Colonic mucosa (tissue), 4 donors: Measurements from ENCODE around the gene FARP2. TPM values are rescaled to one million over a fixed set of nuclear protein-coding genes. Genes with fewer than 3 reads are reported as not detected.
A peak's percentile ranks its signal among the peaks of the same experiment; 100 is the strongest.

ENCODE experiments used
- DNase-seq: peaks from one replicate; pipeline ENCODE4 v3.0.0-alpha.2; 2020
- H3K27ac ChIP-seq: fragments of 200-600 bp; one replicate; pipeline ENCODE4 v1.8.0; 2021
- H3K27me3 ChIP-seq: fragments of 200-600 bp; one replicate; pipeline ENCODE4 v1.8.0; 2021
- H3K36me3 ChIP-seq: fragments of 200-600 bp; one replicate; pipeline ENCODE4 v1.8.0; 2021
- H3K4me1 ChIP-seq: fragments of 200-600 bp; one replicate; pipeline ENCODE4 v1.8.0; 2021; ENCODE audit warnings: mild to moderate bottlenecking
- H3K4me3 ChIP-seq: fragments of 200-600 bp; one replicate; pipeline ENCODE4 v1.8.0; 2021
- H3K9ac ChIP-seq, 2 donors: one replicate each; pipeline ENCODE4 v1.7.0; 2013; ENCODE audit warnings: control low read depth in 2 of 2, low read depth in 2 of 2, low read length in 2 of 2
- H3K9me3 ChIP-seq: fragments of 200-600 bp; one replicate; pipeline ENCODE4 v1.8.0; 2021
- intact Hi-C: fragments of 100-400 bp; cut with DNase I; formaldehyde crosslinking; loops from one replicate; pipeline ENCODE4 v1.14.1; 2022
- total RNA-seq, 2 donors: library from RNA; stranded (reverse); fragmentation: NEBNext Ultra II Directional in 1 of 2; extraction: Animal tissue kit (Norgen Biotek cat#: 25700) in 1 of 2; gene quantifications; one replicate each; pipeline ENCODE4 v1.2.1, GENCODE V29; 2021
- TF ChIP-seq, protein P1 (sequence below): fragments of 200-600 bp; IDR thresholded peaks from one replicate; pipeline ENCODE4 v1.8.0; 2022; ENCODE audit warnings: antibody characterized with exemption, mild to moderate bottlenecking
- donor health status: healthy.
- donor health status: DM: no; HTN: no; CAD: no.
- donor health status: DM: no; HTN: no; CAD: no.

The FARP2 gene
- 100 to 1,000 TPM; 107 to 122 TPM for total RNA-seq

GRCh38 chr2:241355983-241356870 lies at the start of gene FARP2:
FARP2 (plus strand) TSS chr2:241356285; CDS start chr2:241373108, 16,823 bp downstream.
- Histone ChIP-seq H3K9ac (peak within 1 kb of the TSS; percentile 80 to 97), H3K4me1 (peaks cover 3% of the 10 kb centered on the region), H3K4me3 (peak within 1 kb of the TSS; percentile 92), H3K27ac (peak within 1 kb of the TSS; percentile 90), H3K9me3 (no peaks in the 10 kb centered on the region), H3K36me3 (no peaks in the 10 kb centered on the region), H3K27me3 (no peaks in the 10 kb centered on the region)
- TF ChIP-seq, protein P1, sequence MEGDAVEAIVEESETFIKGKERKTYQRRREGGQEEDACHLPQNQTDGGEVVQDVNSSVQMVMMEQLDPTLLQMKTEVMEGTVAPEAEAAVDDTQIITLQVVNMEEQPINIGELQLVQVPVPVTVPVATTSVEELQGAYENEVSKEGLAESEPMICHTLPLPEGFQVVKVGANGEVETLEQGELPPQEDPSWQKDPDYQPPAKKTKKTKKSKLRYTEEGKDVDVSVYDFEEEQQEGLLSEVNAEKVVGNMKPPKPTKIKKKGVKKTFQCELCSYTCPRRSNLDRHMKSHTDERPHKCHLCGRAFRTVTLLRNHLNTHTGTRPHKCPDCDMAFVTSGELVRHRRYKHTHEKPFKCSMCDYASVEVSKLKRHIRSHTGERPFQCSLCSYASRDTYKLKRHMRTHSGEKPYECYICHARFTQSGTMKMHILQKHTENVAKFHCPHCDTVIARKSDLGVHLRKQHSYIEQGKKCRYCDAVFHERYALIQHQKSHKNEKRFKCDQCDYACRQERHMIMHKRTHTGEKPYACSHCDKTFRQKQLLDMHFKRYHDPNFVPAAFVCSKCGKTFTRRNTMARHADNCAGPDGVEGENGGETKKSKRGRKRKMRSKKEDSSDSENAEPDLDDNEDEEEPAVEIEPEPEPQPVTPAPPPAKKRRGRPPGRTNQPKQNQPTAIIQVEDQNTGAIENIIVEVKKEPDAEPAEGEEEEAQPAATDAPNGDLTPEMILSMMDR = no peak
- intact Hi-C loops = no loop called here
- DNase-seq = peak; percentile 100

- TF ChIP-seq, protein P1 = no peak
- H3K36me3 ChIP-seq = no peaks in the 10 kb centered on the region
- H3K9me3 ChIP-seq = no peaks in the 10 kb centered on the region
- no peak for DNase-seq
- H3K27me3 ChIP-seq = no peaks in the 10 kb centered on the region
- intact Hi-C loops = no loop called here
- H3K9ac ChIP-seq = no peak overlapping the region
- H3K27ac ChIP-seq = no peak overlapping the region
- H3K4me1 ChIP-seq = no peaks in the 10 kb centered on the region
- no peak overlapping the region for H3K4me3 ChIP-seq
Observed at GRCh38 chr2:241307055-241307454, 49.0 kb upstream of the FARP2 start.

DNA sequence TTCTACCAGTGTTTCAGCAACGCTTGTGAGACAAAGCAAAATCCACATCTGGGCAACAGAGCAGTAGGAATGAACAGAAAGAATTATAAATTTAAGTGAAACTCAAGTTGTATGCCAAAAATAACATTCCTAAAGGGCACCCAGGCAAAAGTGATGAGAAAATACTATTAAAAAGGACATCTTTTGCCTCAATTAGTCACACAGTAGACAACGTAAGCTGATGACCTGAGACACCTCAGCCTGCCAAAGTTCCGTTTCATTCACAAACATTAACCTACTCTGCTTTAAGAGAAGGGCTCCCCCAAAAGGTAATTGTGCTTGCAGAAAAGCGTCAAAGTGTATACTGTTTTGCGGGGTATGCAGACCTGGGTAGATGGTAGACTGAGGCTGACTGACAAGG lies 47.8 kb upstream of the FARP2 start:
- no peak overlapping the region for H3K27ac ChIP-seq
- no peaks in the 10 kb centered on the region for H3K36me3 ChIP-seq
- no peaks in the 10 kb centered on the region for H3K4me1 ChIP-seq
- DNase-seq = no peak
- no peaks in the 10 kb centered on the region for H3K27me3 ChIP-seq
- no peaks in the 10 kb centered on the region for H3K9me3 ChIP-seq
- no peak overlapping the region for H3K9ac ChIP-seq
- intact Hi-C loops = no loop called here
- TF ChIP-seq, protein P1 = no peak
- no peak overlapping the region for H3K4me3 ChIP-seq

GRCh38 chr2:241308832-241309500 lies 47.1 kb upstream of the FARP2 start:
- Histone ChIP-seq H3K27ac (no peak overlapping the region), H3K36me3 (no peaks in the 10 kb centered on the region), H3K27me3 (no peaks in the 10 kb centered on the region), H3K9me3 (no peaks in the 10 kb centered on the region), H3K4me3 (no peak overlapping the region), H3K4me1 (no peaks in the 10 kb centered on the region), H3K9ac (no peak overlapping the region)
- DNase-seq = no peak
- intact Hi-C loops = no loop called here
- TF ChIP-seq, protein P1 = no peak

DNA sequence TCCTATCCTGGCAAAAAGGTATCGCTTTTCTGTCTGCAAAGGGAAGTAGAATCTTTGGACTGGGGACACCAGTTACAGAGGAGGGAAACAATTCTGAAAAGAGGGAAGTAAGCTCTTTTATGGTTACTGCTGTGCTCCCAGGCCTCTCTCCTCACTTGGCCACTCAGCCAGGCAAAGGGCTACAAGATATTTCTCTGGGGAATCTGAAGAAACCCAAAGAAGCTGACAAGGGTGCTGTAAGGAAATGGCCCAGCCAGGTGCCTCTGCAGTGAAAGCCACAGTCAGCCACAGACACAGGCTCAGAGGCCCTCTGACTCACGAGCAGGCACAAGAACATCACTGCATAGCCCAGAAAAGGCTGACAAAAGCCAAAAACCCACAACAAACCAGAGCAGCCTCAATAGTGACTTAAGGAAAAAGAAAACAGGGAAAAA lies 46.4 kb upstream of the FARP2 start:
- intact Hi-C loops = no loop called here
- H3K27ac ChIP-seq = no peak overlapping the region
- TF ChIP-seq, protein P1 = no peak
- no peaks in the 10 kb centered on the region for H3K27me3 ChIP-seq
- no peaks in the 10 kb centered on the region for H3K9me3 ChIP-seq
- H3K36me3 ChIP-seq = no peaks in the 10 kb centered on the region
- no peak for DNase-seq
- no peak overlapping the region for H3K4me3 ChIP-seq
- no peaks in the 10 kb centered on the region for H3K4me1 ChIP-seq
- H3K9ac ChIP-seq = no peak overlapping the region
